Esophagus squamous epithelium (tissue), 5 donors: Measurements from ENCODE around the gene ITPKB. TPM values are rescaled to one million over a fixed set of nuclear protein-coding genes. Genes with fewer than 3 reads are reported as not detected.

Source experiments
- DNase-seq: peaks from one replicate; lab custom pipeline; 2025; lab: John Stamatoyannopoulos, UW
- H3K27ac ChIP-seq, 4 donors: fragments of 200-600 bp; sonication (generic); one replicate each; pipeline ENCODE4 v1.5.1; 2016 to 2019; ENCODE audit warnings: mild to moderate bottlenecking in 1 of 4
- H3K27me3 ChIP-seq, 4 donors: fragments of 200-600 bp; sonication (generic); 1 replicate in 3 of 4; 2 replicates in 1 of 4; pipeline versions ENCODE4 v1.5.1 to v1.6.0; 2017 to 2021; ENCODE audit warnings: antibody characterized with exemption in 1 of 4
- H3K36me3 ChIP-seq, 3 donors: fragments of 200-600 bp; sonication (generic); one replicate each; pipeline ENCODE4 v1.5.1; 2016 to 2019
- H3K4me1 ChIP-seq, 3 donors: fragments of 200-600 bp; sonication (generic); one replicate each; pipeline ENCODE4 v1.5.1; 2017 to 2019
- H3K4me3 ChIP-seq, 4 donors: fragments of 200-600 bp; sonication (generic); 1 replicate in 3 of 4; 2 replicates in 1 of 4; pipeline ENCODE4 v1.5.1; 2016 to 2019; ENCODE audit warnings: mild to moderate bottlenecking in 2 of 4, moderate library complexity in 1 of 4
- H3K9me3 ChIP-seq, 3 donors: fragments of 200-600 bp; sonication (generic); one replicate each; pipeline ENCODE4 v1.5.1; 2016 to 2019
- CTCF ChIP-seq, 6 experiments: fragments of 450-650 bp in 4 of 6; fragments of 200-600 bp in 2 of 6; sonication (generic) in 2 of 6; IDR thresholded peaks; one replicate each; pipeline ENCODE4 v1.5.1; 2016 to 2019; ENCODE audit warnings: antibody characterized with exemption in 6 of 6, mild to moderate bottlenecking in 4 of 6, moderate library complexity in 4 of 6
- POLR2A ChIP-seq, 4 donors: fragments of 450-650 bp; IDR thresholded peaks; one replicate each; pipeline ENCODE4 v1.6.1; 2017; ENCODE audit warnings: antibody characterized with exemption in 4 of 4, mild to moderate bottlenecking in 4 of 4, moderate library complexity in 3 of 4
- WGBS, 2 donors: methylation state at CpG; one replicate each; pipeline ENCODE4 v1.1.5; 2018; 5-methylcytosine and 5-hydroxymethylcytosine counted together
- intact Hi-C: fragments of 100-400 bp; cut with DNase I; formaldehyde crosslinking; loops from one replicate; pipeline ENCODE4 v1.15.0; 2022
- total RNA-seq, 4 donors: library from RNA; depleted of rRNA; stranded (reverse); fragments of >200 nt; gene quantifications; one replicate each; pipeline ENCODE4 v1.1.0, GENCODE V29; 2016
- donor health status: DM: yes; HTN: yes; CAD: no.

Gene ITPKB
- total RNA-seq, 4 donors from 2014 or later, result 10.7 to 22.3 (median 15.9) TPM

DNA sequence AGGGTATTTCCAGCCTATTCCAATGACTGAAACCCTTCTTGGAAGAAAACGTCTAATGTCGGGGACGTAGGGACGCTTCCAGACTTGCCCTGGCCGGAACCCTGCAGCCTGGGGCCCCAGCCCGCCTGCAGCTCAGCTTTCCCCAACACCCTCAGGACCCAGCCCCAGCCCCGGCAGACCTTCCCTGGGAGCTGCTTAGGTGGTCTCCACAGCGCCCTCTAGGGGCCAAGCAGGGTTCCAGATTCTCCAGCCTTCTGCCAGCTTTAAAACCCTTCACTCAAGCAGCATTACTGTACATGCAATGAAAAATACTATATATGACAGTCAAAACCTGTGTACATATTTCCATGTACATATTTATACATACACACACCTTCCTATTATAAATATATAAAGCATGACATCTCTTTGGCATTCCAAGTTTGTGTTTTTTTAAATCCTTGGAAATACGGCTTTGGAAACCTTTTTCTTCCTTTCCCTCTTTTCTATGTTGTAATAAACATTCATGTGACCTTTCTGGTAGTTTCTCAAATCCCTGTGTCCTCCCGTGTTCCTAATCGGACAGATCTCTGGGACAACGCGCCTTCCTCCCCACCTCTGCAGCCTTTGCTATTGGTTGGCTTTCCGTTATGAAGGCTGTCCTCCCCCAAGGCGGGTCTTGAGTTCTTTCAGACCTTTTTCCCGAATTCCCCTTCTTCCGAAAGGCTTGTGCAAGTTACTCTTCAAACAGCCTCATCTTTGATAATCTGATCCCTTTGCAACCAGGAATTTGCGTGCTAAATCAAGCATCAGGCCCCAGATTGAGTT is 130.2 kb downstream of the ITPKB start:
- peaks cover 15 to 28% (median 15%) of the 10 kb centered on the region in 3 donors for H3K4me1 ChIP-seq
- DNase-seq, result no peak
- intact Hi-C loops, result no loop called here
- no peaks in the 10 kb centered on the region for H3K36me3 ChIP-seq
- TF ChIP-seq CTCF (IDR thresholded peaks at IDR 0.05) (peak; percentile 62 to 81 (median 68)), POLR2A (IDR thresholded peaks at IDR 0.05) (no peak)
- peaks cover 0 to 5% (median 0%) of the 10 kb centered on the region in 4 donors for H3K27me3 ChIP-seq
- no peaks in the 10 kb centered on the region for H3K9me3 ChIP-seq
- 56 to 71% methylated on average over 15 to 17 of the region's 18 CpGs for WGBS, 2 donors
- H3K27ac ChIP-seq, result no peak overlapping the region
- H3K4me3 ChIP-seq, result no peak overlapping the region

DNA sequence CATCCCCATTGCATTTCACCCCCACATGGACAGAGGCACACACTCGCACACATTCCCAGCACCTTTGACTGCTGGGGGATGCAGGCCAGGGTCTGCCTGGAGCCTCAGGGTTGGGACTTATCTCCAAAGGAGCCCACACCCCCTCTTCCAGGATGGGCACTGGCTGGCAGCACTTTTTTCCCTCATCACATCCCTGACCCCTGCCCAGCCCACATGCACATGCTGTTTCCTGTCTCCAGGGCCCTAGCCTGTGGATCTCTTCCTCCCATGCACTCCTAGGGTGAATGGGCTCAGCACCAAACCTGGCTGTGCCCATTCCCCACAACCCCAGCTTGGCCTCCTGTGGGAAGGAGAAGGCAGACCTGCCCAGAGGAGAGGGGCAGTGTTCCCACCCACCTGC is 131.3 kb downstream of the ITPKB start:
- Histone ChIP-seq H3K4me1 (peaks cover 23 to 39% (median 25%) of the 10 kb centered on the region in 3 donors), H3K27me3 (peaks cover 0 to 5% (median 0%) of the 10 kb centered on the region in 4 donors), H3K27ac (no peak overlapping the region), H3K36me3 (no peaks in the 10 kb centered on the region), H3K4me3 (no peak overlapping the region), H3K9me3 (no peaks in the 10 kb centered on the region)
- no peak for DNase-seq
- TF ChIP-seq POLR2A (IDR thresholded peaks at IDR 0.05) (no peak), CTCF (IDR thresholded peaks at IDR 0.05) (no peak)
- WGBS, 2 donors, result 83% methylated on average over 1 of the region's 1 CpG; no CpG with 5 or more reads in 1 of the 2 donors
- intact Hi-C loops, result no loop called here

- DNase-seq, result no peak
- TF ChIP-seq POLR2A (IDR thresholded peaks at IDR 0.05) (no peak), CTCF (IDR thresholded peaks at IDR 0.05) (no peak)
- WGBS, 2 donors, result 92 to 94% methylated on average over 7 to 9 of the region's 12 CpGs
Measured at GRCh38 chr1:226607268-226607660, 131.8 kb downstream of the ITPKB start.

DNA sequence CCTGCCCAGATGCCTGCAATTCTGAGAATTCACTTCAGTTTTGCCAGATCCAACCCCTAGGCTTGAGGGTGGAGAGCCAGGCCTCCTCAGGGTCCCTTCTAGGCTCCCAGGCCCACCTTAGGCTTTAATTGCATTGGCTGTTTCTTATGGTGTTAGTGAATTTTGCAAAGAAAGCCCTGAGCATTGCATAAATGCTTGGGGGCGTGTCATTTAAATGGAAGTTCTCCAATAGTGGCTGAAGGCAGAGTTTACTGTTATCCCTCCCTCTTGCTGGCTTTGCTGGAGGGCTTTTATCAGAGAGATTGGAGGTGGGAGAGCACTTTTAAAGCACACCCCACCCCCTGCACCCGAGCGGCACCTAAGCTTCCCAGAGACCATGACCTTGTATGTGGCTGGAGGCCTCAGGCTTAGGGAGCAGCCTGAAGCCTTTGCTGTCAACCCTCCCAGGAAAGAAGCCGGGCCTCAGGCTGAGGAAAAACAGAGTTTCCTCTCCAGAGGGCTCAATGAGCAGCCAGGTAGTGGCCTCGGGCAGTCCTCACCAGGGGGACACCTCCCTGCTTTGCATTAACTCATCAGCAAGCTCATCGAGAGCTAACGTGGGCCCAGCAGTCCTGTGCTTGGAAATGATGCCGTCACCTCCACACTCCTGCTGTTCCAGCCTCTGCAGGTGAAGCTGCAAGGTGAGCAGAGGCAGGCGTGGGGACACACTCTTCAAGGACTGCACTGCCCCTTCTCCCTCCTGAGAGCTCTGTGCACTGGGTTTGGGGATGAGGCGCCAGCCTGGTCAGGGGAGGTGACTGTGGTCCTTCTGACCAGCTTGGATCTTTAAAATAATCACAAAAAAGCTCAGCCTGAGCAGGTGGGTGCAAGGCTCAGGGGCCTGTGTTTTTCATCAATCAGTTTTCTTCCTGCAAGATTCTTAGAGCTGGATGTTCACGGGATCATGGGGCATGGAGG is 132.5 kb downstream of the ITPKB start:
- peak overlapping the region in 2 of 4 donors; percentile 4 to 84 for H3K27ac ChIP-seq
- H3K4me1 ChIP-seq, result peaks cover 30 to 50% (median 35%) of the 10 kb centered on the region in 3 donors
- no peak for DNase-seq
- H3K27me3 ChIP-seq, result peaks cover 0 to 5% (median 0%) of the 10 kb centered on the region in 4 donors
- no peaks in the 10 kb centered on the region for H3K36me3 ChIP-seq
- TF ChIP-seq CTCF (IDR thresholded peaks at IDR 0.05), result no peak
- TF ChIP-seq POLR2A (IDR thresholded peaks at IDR 0.05), result no peak
- H3K9me3 ChIP-seq, result no peaks in the 10 kb centered on the region
- 95% methylated on average over 4 of the region's 11 CpGs; no CpG with 5 or more reads in 1 of the 2 donors for WGBS, 2 donors
- intact Hi-C loops, result no loop called here
- no peak overlapping the region for H3K4me3 ChIP-seq

More at GRCh38 chr1:226607268-226607660, 131.8 kb downstream of the ITPKB start:
- intact Hi-C loops, result no loop called here
- H3K4me3 ChIP-seq, result no peak overlapping the region
- H3K4me1 ChIP-seq, result peaks cover 29 to 44% (median 31%) of the 10 kb centered on the region in 3 donors
- H3K9me3 ChIP-seq, result no peaks in the 10 kb centered on the region
- H3K27ac ChIP-seq, result no peak overlapping the region
- H3K36me3 ChIP-seq, result no peaks in the 10 kb centered on the region
- H3K27me3 ChIP-seq, result peaks cover 0 to 5% (median 0%) of the 10 kb centered on the region in 4 donors
